ENCODE measurements around the gene ST8SIA2.

DNA sequence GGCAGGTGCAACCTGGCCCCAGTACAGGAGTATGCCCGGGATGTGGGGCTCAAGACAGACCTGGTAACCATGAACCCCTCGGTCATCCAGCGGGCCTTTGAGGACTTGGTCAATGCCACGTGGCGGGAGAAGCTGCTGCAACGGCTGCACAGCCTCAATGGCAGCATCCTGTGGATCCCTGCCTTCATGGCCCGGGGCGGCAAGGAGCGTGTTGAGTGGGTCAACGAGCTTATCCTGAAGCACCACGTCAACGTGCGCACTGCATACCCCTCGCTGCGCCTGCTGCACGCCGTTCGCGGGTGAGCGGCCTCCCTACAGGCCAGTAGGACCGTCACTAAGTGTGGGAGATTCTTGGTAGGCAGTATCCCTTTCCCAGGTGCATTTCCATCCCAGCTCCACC lies 51.0 kb downstream of the ST8SIA2 start:
- TF ChIP-seq, protein P1, sequence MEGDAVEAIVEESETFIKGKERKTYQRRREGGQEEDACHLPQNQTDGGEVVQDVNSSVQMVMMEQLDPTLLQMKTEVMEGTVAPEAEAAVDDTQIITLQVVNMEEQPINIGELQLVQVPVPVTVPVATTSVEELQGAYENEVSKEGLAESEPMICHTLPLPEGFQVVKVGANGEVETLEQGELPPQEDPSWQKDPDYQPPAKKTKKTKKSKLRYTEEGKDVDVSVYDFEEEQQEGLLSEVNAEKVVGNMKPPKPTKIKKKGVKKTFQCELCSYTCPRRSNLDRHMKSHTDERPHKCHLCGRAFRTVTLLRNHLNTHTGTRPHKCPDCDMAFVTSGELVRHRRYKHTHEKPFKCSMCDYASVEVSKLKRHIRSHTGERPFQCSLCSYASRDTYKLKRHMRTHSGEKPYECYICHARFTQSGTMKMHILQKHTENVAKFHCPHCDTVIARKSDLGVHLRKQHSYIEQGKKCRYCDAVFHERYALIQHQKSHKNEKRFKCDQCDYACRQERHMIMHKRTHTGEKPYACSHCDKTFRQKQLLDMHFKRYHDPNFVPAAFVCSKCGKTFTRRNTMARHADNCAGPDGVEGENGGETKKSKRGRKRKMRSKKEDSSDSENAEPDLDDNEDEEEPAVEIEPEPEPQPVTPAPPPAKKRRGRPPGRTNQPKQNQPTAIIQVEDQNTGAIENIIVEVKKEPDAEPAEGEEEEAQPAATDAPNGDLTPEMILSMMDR (IDR thresholded peaks at IDR 0.05): no peak
- no peak for TF ChIP-seq EZH2phosphoT487 (IDR thresholded peaks at IDR 0.05)
- TF ChIP-seq EZH2 (IDR thresholded peaks at IDR 0.05): no peak

Data from neural progenitor cell (in vitro differentiated cells).